Fibroblast of lung (primary cell): Measurements from ENCODE around the gene LRRC8C. TPM values are rescaled to one million over a fixed set of nuclear protein-coding genes. Genes with fewer than 3 reads are reported as not detected.
A peak's percentile ranks its signal among the peaks of the same experiment; 100 is the strongest.

Experiments used
- DNase-seq, 2 donors: peaks; one replicate each; pipeline versions ENCODE4 v3.0.0 to v3.0.0-alpha.2; 2010; ENCODE audit warnings: low read depth in 2 of 2
- H2AFZ ChIP-seq: 2 replicates; pipeline ENCODE4 v1.5.1; 2012; ENCODE audit warnings: low read length, control low read depth, inconsistent platforms
- H3K27ac ChIP-seq: 2 replicates; pipeline ENCODE4 v1.5.1; 2011; ENCODE audit warnings: low read length, control low read depth; ENCODE audit not compliant: insufficient read depth
- H3K27me3 ChIP-seq: 2 replicates; pipeline ENCODE4 v1.5.1; 2011; ENCODE audit warnings: mild to moderate bottlenecking, low read length; ENCODE audit not compliant: control insufficient read depth, insufficient read depth
- H3K36me3 ChIP-seq: 2 replicates; pipeline ENCODE4 v1.5.1; 2011; ENCODE audit warnings: low read length; ENCODE audit not compliant: control insufficient read depth, insufficient read depth
- H3K4me1 ChIP-seq: 2 replicates; pipeline ENCODE4 v1.5.1; 2011; ENCODE audit warnings: low read length; ENCODE audit not compliant: control insufficient read depth, insufficient read depth; ENCODE audit errors: extremely low read depth
- H3K4me2 ChIP-seq: 2 replicates; pipeline ENCODE4 v1.5.1; 2011; ENCODE audit warnings: low read length, control low read depth; ENCODE audit not compliant: insufficient read depth; ENCODE audit errors: extremely low read depth
- H3K4me3 ChIP-seq, 4 experiments: fragments of 200-600 bp in 1 of 4; sonication (generic) in 1 of 4; replicated peaks in 1 of 4; 2 replicates each; pipeline ENCODE4 v1.5.1; 2011 to 2016; ENCODE audit warnings: low read length in 4 of 4, low read depth in 3 of 4, mild to moderate bottlenecking in 3 of 4, control low read depth in 2 of 4, inconsistent platforms in 1 of 4, mixed read lengths in 1 of 4; ENCODE audit not compliant: insufficient read depth in 1 of 4; ENCODE audit errors: control extremely low read depth in 1 of 4
- H3K79me2 ChIP-seq: 2 replicates; pipeline ENCODE4 v1.5.1; 2012; ENCODE audit warnings: mild to moderate bottlenecking, low read length, inconsistent platforms; ENCODE audit not compliant: control insufficient read depth, insufficient read depth
- H3K9ac ChIP-seq: 2 replicates; pipeline ENCODE4 v1.5.1; 2011; ENCODE audit warnings: mild to moderate bottlenecking, low read length, control low read depth; ENCODE audit not compliant: insufficient read depth
- H3K9me3 ChIP-seq: 2 replicates; pipeline ENCODE4 v1.5.1; 2012; ENCODE audit warnings: low read depth, low read length; ENCODE audit not compliant: control insufficient read depth, insufficient read depth
- H4K20me1 ChIP-seq: 2 replicates; pipeline ENCODE4 v1.5.1; 2011; ENCODE audit warnings: low read length; ENCODE audit not compliant: control insufficient read depth, insufficient read depth; ENCODE audit errors: extremely low read depth
- EZH2 ChIP-seq: IDR thresholded peaks from 2 replicates; pipeline ENCODE4 v1.5.1; 2012; ENCODE audit warnings: low read length, control low read depth, mild to moderate bottlenecking; ENCODE audit errors: missing control alignments
- polyA plus RNA-seq, 2 donors: library from polyadenylated mRNA; depleted of rRNA in 1 of 2; stranded (reverse) in 1 of 2; unstranded in 1 of 2; fragments of >200 nt; gene quantifications; 2 replicates each; pipeline ENCODE4 v1.2.1, GENCODE V29; 2011 to 2012; ENCODE audit warnings: missing spikeins in 1 of 2
- total RNA-seq: library from RNA; depleted of rRNA; stranded (reverse); fragments of >200 nt; gene quantifications from 2 replicates; pipeline ENCODE4 v1.2.1, GENCODE V29; 2014
- TF ChIP-seq, protein P1 (sequence below), 2 donors: IDR thresholded peaks in 1 of 2; conservative IDR thresholded peaks in 1 of 2; 1 replicate in 1 of 2; 2 replicates in 1 of 2; pipeline ENCODE4 v1.5.1; 2011 to 2012; ENCODE audit warnings: low read length in 2 of 2, control low read depth in 1 of 2, inconsistent platforms in 1 of 2, low read depth in 1 of 2, mild to moderate bottlenecking in 1 of 2

LRRC8C gene
- total and polyA plus RNA-seq, 2 donors (not counting 1 experiment from before 2014, with no cell fraction given), result 5.4 to 13.2 TPM

DNA sequence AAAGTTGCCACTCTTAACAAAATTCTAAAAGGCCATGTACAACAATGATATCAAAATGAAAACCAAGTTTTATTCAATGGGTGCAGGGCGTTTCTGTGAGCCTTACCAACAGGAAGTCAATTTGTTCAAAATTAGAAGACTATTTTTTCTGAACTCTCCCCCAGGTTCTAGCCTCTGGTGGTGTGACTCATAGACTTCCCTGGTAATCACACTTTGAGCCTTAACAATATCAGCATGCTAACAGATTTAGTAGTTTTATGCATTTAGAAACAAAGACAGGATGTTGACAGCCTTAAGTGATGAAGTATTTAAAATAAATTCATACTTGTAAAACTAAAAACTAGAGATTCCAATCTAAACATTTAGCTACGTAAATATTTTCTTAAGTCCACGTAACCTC lies 88.4 kb downstream of the LRRC8C start:
- no peaks in the 10 kb centered on the region for H3K79me2 ChIP-seq
- H3K27me3 ChIP-seq, result no peaks in the 10 kb centered on the region
- no peak overlapping the region for H3K9ac ChIP-seq
- DNase-seq, result peak; percentile 22 to 60
- no peak overlapping the region for H3K4me2 ChIP-seq
- H3K36me3 ChIP-seq, result no peaks in the 10 kb centered on the region
- H4K20me1 ChIP-seq, result no peaks in the 10 kb centered on the region
- TF ChIP-seq EZH2, result no peak
- H3K4me1 ChIP-seq, result peaks cover 13% of the 10 kb centered on the region
- no peak overlapping the region for H3K27ac ChIP-seq
- H2AFZ ChIP-seq, result no peak overlapping the region
- no peak overlapping the region for H3K4me3 ChIP-seq
- H3K9me3 ChIP-seq, result no peaks in the 10 kb centered on the region

DNA sequence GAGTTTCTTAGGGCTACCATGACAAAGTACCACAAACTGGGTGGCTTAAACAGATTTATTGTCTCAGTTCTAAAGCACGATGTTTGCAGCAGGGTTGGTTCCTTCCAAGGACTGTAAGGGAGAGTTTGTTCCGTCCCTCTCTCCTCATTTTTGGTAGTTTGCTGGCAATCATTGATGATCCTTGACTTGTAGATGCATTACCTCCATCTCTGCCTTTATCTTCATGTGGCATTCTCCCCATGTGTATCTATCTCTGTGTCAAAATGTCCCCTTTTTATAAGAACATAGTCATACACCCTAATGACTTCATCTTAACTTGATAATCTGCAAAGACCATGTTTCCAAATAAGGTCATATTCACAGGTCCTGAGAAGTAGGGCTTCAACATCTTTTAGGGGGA lies 90.2 kb downstream of the LRRC8C start:
- Histone ChIP-seq H3K4me1 (peaks cover 13% of the 10 kb centered on the region), H3K27ac (no peak overlapping the region), H4K20me1 (no peaks in the 10 kb centered on the region), H3K36me3 (no peaks in the 10 kb centered on the region), H3K79me2 (no peaks in the 10 kb centered on the region), H3K9me3 (no peaks in the 10 kb centered on the region), H3K27me3 (no peaks in the 10 kb centered on the region), H3K9ac (no peak overlapping the region), H3K4me3 (no peak overlapping the region), H3K4me2 (no peak overlapping the region), H2AFZ (no peak overlapping the region)
- TF ChIP-seq, protein P1, sequence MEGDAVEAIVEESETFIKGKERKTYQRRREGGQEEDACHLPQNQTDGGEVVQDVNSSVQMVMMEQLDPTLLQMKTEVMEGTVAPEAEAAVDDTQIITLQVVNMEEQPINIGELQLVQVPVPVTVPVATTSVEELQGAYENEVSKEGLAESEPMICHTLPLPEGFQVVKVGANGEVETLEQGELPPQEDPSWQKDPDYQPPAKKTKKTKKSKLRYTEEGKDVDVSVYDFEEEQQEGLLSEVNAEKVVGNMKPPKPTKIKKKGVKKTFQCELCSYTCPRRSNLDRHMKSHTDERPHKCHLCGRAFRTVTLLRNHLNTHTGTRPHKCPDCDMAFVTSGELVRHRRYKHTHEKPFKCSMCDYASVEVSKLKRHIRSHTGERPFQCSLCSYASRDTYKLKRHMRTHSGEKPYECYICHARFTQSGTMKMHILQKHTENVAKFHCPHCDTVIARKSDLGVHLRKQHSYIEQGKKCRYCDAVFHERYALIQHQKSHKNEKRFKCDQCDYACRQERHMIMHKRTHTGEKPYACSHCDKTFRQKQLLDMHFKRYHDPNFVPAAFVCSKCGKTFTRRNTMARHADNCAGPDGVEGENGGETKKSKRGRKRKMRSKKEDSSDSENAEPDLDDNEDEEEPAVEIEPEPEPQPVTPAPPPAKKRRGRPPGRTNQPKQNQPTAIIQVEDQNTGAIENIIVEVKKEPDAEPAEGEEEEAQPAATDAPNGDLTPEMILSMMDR (conservative IDR thresholded peaks at IDR 0.05 in 1 of 2, IDR thresholded peaks at IDR 0.05 in 1 of 2; ENCODE audit: low read depth in 1 of 2, low read length in 2 of 2), result no peak
- TF ChIP-seq EZH2, result no peak
- DNase-seq, result no peak

DNA sequence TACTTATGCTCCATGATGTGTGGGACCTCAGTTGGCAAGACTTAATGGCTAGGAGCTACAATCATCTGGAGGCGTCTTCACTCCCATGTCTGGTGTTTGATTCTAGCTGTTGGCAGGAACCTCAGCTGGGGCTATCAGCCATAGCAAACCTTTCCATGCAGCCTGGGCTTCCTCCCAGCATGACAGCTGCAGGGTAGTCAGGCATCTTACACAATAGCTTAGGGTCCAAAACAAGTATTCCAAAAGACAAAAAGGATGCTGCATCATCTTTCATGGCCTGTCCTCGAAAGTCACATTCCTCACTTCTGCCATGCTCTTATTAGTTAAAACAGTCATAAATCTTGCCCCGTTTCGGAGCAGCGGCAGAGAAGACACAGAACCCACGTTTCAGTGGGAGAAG lies 90.9 kb downstream of the LRRC8C start:
- no peak overlapping the region for H3K27ac ChIP-seq
- H3K4me2 ChIP-seq, result no peak overlapping the region
- H2AFZ ChIP-seq, result no peak overlapping the region
- H4K20me1 ChIP-seq, result no peaks in the 10 kb centered on the region
- H3K27me3 ChIP-seq, result no peaks in the 10 kb centered on the region
- H3K9me3 ChIP-seq, result no peaks in the 10 kb centered on the region
- H3K4me1 ChIP-seq, result peaks cover 10% of the 10 kb centered on the region
- H3K36me3 ChIP-seq, result no peaks in the 10 kb centered on the region
- TF ChIP-seq, protein P1 (conservative IDR thresholded peaks at IDR 0.05 in 1 of 2, IDR thresholded peaks at IDR 0.05 in 1 of 2; ENCODE audit: low read depth in 1 of 2, low read length in 2 of 2), result no peak
- no peak for TF ChIP-seq EZH2
- no peaks in the 10 kb centered on the region for H3K79me2 ChIP-seq
- peak; percentile 29 to 49 for DNase-seq
- H3K4me3 ChIP-seq, result no peak overlapping the region
- no peak overlapping the region for H3K9ac ChIP-seq
